H9 (cell line): ENCODE data around the gene GNAO1. TPM values are rescaled to one million over a fixed set of nuclear protein-coding genes. Genes with fewer than 3 reads are reported as not detected.

Experiments
- DNase-seq: peaks from one replicate; pipeline ENCODE4 v3.0.0-alpha.2; 2017
- H2AFZ ChIP-seq: one replicate; pipeline ENCODE4 v1.6.1; 2013; ENCODE audit warnings: mild to moderate bottlenecking, low read length, control low read depth, moderate library complexity
- H2AK5ac ChIP-seq: 2 replicates; pipeline ENCODE4 v1.6.1; 2013; ENCODE audit warnings: low read length, control low read depth, mixed read lengths; ENCODE audit not compliant: insufficient read length
- H2BK120ac ChIP-seq: one replicate; pipeline ENCODE4 v1.6.1; 2013; ENCODE audit warnings: low read depth, mild to moderate bottlenecking, low read length, control low read depth, inconsistent platforms; ENCODE audit not compliant: poor library complexity, severe bottlenecking
- H2BK12ac ChIP-seq: 2 replicates; pipeline ENCODE4 v1.6.1; 2013; ENCODE audit warnings: low read length, control low read depth, mixed read lengths, low read depth; ENCODE audit not compliant: insufficient read length
- H2BK15ac ChIP-seq: 2 replicates; pipeline ENCODE4 v1.6.1; 2013; ENCODE audit warnings: low read depth, low read length, control low read depth
- H2BK20ac ChIP-seq: one replicate; pipeline ENCODE4 v1.6.1; 2013; ENCODE audit warnings: low read depth, mild to moderate bottlenecking, low read length, control low read depth, inconsistent platforms; ENCODE audit not compliant: poor library complexity, severe bottlenecking
- H2BK5ac ChIP-seq: 2 replicates; pipeline ENCODE4 v1.6.1; 2013; ENCODE audit warnings: low read length, control low read depth, mixed read lengths; ENCODE audit not compliant: insufficient read length
- H3K14ac ChIP-seq: 2 replicates; pipeline ENCODE4 v1.6.1; 2013; ENCODE audit warnings: low read length, control low read depth; ENCODE audit not compliant: insufficient read depth
- H3K18ac ChIP-seq: 2 replicates; pipeline ENCODE4 v1.6.1; 2013; ENCODE audit warnings: low read depth, mild to moderate bottlenecking, mixed read lengths, low read length, control low read depth; ENCODE audit not compliant: insufficient read length
- H3K23ac ChIP-seq: 2 replicates; pipeline ENCODE4 v1.6.1; 2013; ENCODE audit warnings: low read length, control low read depth, mixed read lengths, low read depth; ENCODE audit not compliant: insufficient read length
- H3K23me2 ChIP-seq: 2 replicates; pipeline ENCODE4 v1.6.1; 2013; ENCODE audit warnings: low read depth, mild to moderate bottlenecking, mixed read lengths, low read length, control low read depth; ENCODE audit not compliant: insufficient read length, poor library complexity, severe bottlenecking
- H3K27ac ChIP-seq: 2 replicates; pipeline ENCODE4 v1.5.1; 2013; ENCODE audit warnings: low read length, control low read depth, mixed read lengths, low read depth; ENCODE audit not compliant: insufficient read length
- H3K27me3 ChIP-seq: 2 replicates; pipeline ENCODE4 v1.6.1; 2013; ENCODE audit warnings: low read length, control low read depth, inconsistent platforms; ENCODE audit not compliant: insufficient read depth
- H3K4ac ChIP-seq: 2 replicates; pipeline ENCODE4 v1.6.1; 2013; ENCODE audit warnings: low read depth, mild to moderate bottlenecking, control low read depth, inconsistent platforms, low read length, moderate library complexity
- H3K4me1 ChIP-seq: 2 replicates; pipeline ENCODE4 v1.6.1; 2013; ENCODE audit warnings: low read length, control low read depth, inconsistent platforms; ENCODE audit not compliant: insufficient read depth
- H3K4me2 ChIP-seq: 2 replicates; pipeline ENCODE4 v1.6.1; 2013; ENCODE audit warnings: low read length, control low read depth, mixed read lengths; ENCODE audit not compliant: insufficient read length, insufficient read depth
- H3K56ac ChIP-seq: 2 replicates; pipeline ENCODE4 v1.6.1; 2013; ENCODE audit warnings: low read depth, mild to moderate bottlenecking, mixed read lengths, low read length, control low read depth; ENCODE audit not compliant: insufficient read length
- H3K79me1 ChIP-seq: 2 replicates; pipeline ENCODE4 v1.6.1; 2013; ENCODE audit warnings: low read depth, mild to moderate bottlenecking, moderate library complexity, low read length, control low read depth, inconsistent platforms; ENCODE audit not compliant: insufficient read depth, poor library complexity, severe bottlenecking
- H3K79me2 ChIP-seq: 2 replicates; pipeline ENCODE4 v1.6.1; 2013; ENCODE audit warnings: low read length, control low read depth, inconsistent platforms; ENCODE audit not compliant: insufficient read depth
- H3K9ac ChIP-seq: 2 replicates; pipeline ENCODE4 v1.6.1; 2013; ENCODE audit warnings: low read length, control low read depth, mixed read lengths; ENCODE audit not compliant: insufficient read length; ENCODE audit errors: extremely low read depth
- H3K9me3 ChIP-seq: one replicate; pipeline ENCODE4 v1.6.1; 2013; ENCODE audit warnings: low read depth, low read length, inconsistent platforms; ENCODE audit not compliant: control insufficient read depth
- H3T11ph ChIP-seq: one replicate; pipeline ENCODE4 v1.6.1; 2013; ENCODE audit warnings: mild to moderate bottlenecking, low read length, control low read depth, inconsistent platforms
- H4K20me1 ChIP-seq: one replicate; pipeline ENCODE4 v1.6.1; 2013; ENCODE audit not compliant: control insufficient read depth, insufficient read length, insufficient read depth
- H4K5ac ChIP-seq: 2 replicates; pipeline ENCODE4 v1.6.1; 2013; ENCODE audit warnings: low read depth, mild to moderate bottlenecking, mixed read lengths, low read length, control low read depth; ENCODE audit not compliant: insufficient read length
- H4K8ac ChIP-seq: replicated peaks from 2 replicates; pipeline ENCODE4 v1.6.1; 2013; ENCODE audit warnings: low read length, control low read depth, mixed read lengths, low read depth; ENCODE audit not compliant: insufficient read length
- H4K91ac ChIP-seq: 2 replicates; pipeline ENCODE4 v1.6.1; 2013; ENCODE audit warnings: low read depth, mild to moderate bottlenecking, moderate library complexity, mixed read lengths, low read length, control low read depth; ENCODE audit not compliant: insufficient read length
- H3K27ac Mint-ChIP-seq, 3 experiments: 2 replicates in 2 of 3; 3 replicates in 1 of 3; pipeline ENCODE4 v1.8.0; 2020 to 2021; ENCODE audit warnings: mixed read lengths in 3 of 3, mild to moderate bottlenecking in 1 of 3, moderate library complexity in 1 of 3
- H3K27me3 Mint-ChIP-seq: 2 replicates; pipeline ENCODE4 v1.8.0; 2021; ENCODE audit warnings: low read depth, mild to moderate bottlenecking, moderate library complexity, mixed read lengths
- H3K36me3 Mint-ChIP-seq, 3 experiments: 2 replicates in 2 of 3; 3 replicates in 1 of 3; pipeline ENCODE4 v1.8.0; 2020 to 2021; ENCODE audit warnings: low read depth in 3 of 3, mixed read lengths in 3 of 3; ENCODE audit not compliant: insufficient read depth in 1 of 3
- H3K4me1 Mint-ChIP-seq, 2 experiments: 2 replicates each; pipeline ENCODE4 v1.8.0; 2020; ENCODE audit warnings: mixed read lengths in 2 of 2
- H3K4me3 Mint-ChIP-seq, 2 experiments: 2 replicates in 1 of 2; 3 replicates in 1 of 2; pipeline ENCODE4 v1.8.0; 2020 to 2021; ENCODE audit warnings: mild to moderate bottlenecking in 2 of 2, mixed read lengths in 2 of 2, moderate library complexity in 1 of 2
- H3K9me3 Mint-ChIP-seq, 2 experiments: 2 replicates in 1 of 2; 3 replicates in 1 of 2; pipeline ENCODE4 v1.8.0; 2020; ENCODE audit warnings: mild to moderate bottlenecking in 2 of 2, mixed read lengths in 2 of 2, moderate library complexity in 1 of 2
- WGBS: extraction: QIAGEN DNeasy Blood & Tissue Kit; methylation state at CpG from one replicate; pipeline ENCODE4 v1.1.7; 2013; ENCODE audit warnings: missing lambda C conversion rate, low lambda C conversion rate, mixed read lengths; ENCODE audit not compliant: insufficient read length; ENCODE audit errors: extremely low coverage; 5-methylcytosine and 5-hydroxymethylcytosine counted together
- total RNA-seq: library from RNA; stranded (reverse); gene quantifications from 2 replicates; pipeline ENCODE4 v1.2.1, GENCODE V29; 2021
- TF ChIP-seq, protein P1 (sequence below): fragments of 200-600 bp; sonication (generic); conservative IDR thresholded peaks from 3 replicates; pipeline ENCODE4 v1.8.0; 2021; ENCODE audit warnings: antibody characterized with exemption, mild to moderate bottlenecking

GNAO1 gene
- total RNA-seq, 1 experiment from 2014 or later, result 16.9 TPM

DNA sequence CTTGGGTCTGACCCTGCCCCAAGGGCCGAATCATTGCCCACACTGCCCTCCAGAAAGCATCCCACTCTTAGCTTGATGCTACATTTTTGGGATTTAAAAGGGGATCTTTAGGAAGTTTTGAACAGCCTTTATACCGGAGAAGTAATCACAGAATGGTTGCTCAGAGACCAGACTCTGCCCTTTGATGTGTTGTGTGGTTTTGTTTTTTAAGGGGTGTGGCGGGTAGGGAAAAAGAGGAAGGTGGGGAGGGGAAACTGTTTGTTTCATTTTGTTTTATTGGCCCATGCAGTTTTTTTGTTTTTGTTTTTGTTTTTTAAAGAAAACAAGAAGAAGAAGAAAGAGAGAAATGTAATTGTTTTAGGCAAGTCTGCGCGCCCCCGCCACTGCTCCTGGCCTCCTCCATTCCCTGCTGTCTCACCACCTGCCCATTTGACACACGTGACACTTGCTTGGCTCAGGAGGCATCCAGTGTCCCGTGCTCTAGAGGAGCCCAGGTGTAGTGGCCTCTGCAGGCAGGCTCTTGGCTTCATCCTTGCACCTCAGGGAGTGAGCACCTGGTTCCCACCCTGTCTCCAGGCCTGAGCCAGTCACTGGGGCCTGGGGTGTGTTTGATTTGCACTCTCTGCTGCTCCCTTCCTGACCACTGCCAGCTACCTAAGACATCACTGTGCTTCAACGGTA lies 35.7 kb downstream of the GNAO1 start:
- Histone ChIP-seq H3K23me2 (no peaks in the 10 kb centered on the region), H3K27ac (no peak overlapping the region), H2BK15ac (no peak overlapping the region), H3K18ac (no peak overlapping the region), H2BK5ac (no peak overlapping the region), H3K14ac (no peak overlapping the region), H4K5ac (no peak overlapping the region), H3K56ac (no peak overlapping the region), H2BK20ac (no peak overlapping the region), H4K20me1 (no peaks in the 10 kb centered on the region), H2AFZ (no peak overlapping the region), H3K27me3 (no peaks in the 10 kb centered on the region), H2AK5ac (no peak overlapping the region), H3K9me3 (no peaks in the 10 kb centered on the region), H2BK12ac (no peak overlapping the region), H3K4ac (no peak overlapping the region), H4K91ac (no peak overlapping the region), H3K4me1 (peaks cover under 1% of the 10 kb centered on the region; the same call in 1 of the 2 replicates), H3K79me2 (peaks cover 3% of the 10 kb centered on the region; the same call in 1 of the 2 replicates), H3T11ph (no peak overlapping the region), H2BK120ac (no peak overlapping the region), H3K79me1 (no peaks in the 10 kb centered on the region), H4K8ac (no peak overlapping the region), H3K23ac (no peak overlapping the region), H3K9ac (no peak overlapping the region), H3K4me2 (no peak overlapping the region)
- no peak for DNase-seq
- no peaks in the 10 kb centered on the region for H3K9me3 Mint-ChIP-seq
- H3K36me3 Mint-ChIP-seq, result no peaks in the 10 kb centered on the region
- H3K4me1 Mint-ChIP-seq, result peaks cover 10 to 11% of the 10 kb centered on the region in 2 experiments
- H3K27me3 Mint-ChIP-seq, result no peaks in the 10 kb centered on the region
- H3K4me3 Mint-ChIP-seq, result no peak overlapping the region
- TF ChIP-seq, protein P1, sequence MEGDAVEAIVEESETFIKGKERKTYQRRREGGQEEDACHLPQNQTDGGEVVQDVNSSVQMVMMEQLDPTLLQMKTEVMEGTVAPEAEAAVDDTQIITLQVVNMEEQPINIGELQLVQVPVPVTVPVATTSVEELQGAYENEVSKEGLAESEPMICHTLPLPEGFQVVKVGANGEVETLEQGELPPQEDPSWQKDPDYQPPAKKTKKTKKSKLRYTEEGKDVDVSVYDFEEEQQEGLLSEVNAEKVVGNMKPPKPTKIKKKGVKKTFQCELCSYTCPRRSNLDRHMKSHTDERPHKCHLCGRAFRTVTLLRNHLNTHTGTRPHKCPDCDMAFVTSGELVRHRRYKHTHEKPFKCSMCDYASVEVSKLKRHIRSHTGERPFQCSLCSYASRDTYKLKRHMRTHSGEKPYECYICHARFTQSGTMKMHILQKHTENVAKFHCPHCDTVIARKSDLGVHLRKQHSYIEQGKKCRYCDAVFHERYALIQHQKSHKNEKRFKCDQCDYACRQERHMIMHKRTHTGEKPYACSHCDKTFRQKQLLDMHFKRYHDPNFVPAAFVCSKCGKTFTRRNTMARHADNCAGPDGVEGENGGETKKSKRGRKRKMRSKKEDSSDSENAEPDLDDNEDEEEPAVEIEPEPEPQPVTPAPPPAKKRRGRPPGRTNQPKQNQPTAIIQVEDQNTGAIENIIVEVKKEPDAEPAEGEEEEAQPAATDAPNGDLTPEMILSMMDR, result no peak
- no CpG with 5 or more reads among the region's 9 CpGs for WGBS
- H3K27ac Mint-ChIP-seq, result peak overlapping the region in 1 of 3 experiments; percentile 56; a peak in 2 of 7 replicates
